Measurements from ENCODE around the gene CLEC4F.

CLEC4F gene

GRCh38 chr2:70823249-70823648 is 2.9 kb upstream of the CLEC4F start:
- peak in 1 of 2 donors; percentile 48 for DNase-seq

DNA sequence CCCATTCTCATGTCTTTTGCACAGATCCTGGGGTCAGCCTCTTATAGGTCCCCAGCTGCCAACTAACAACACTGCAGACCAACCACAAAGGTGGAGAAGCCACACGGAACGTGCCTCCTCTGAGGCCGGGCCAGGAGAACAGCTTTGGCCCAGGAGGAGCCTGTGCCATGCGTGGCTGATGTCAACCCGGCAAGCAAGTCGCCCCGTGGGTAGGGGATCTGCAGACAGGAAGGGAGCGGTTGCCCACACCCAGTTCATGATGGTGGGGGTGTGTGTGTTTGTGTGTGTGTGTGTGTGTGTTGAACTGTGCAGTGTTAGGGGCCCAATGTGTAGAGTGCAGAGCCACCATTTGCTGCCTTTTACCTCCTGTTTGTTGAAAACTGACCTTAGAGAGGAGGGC is 2.4 kb upstream of the CLEC4F start:
- no peak for DNase-seq

DNA sequence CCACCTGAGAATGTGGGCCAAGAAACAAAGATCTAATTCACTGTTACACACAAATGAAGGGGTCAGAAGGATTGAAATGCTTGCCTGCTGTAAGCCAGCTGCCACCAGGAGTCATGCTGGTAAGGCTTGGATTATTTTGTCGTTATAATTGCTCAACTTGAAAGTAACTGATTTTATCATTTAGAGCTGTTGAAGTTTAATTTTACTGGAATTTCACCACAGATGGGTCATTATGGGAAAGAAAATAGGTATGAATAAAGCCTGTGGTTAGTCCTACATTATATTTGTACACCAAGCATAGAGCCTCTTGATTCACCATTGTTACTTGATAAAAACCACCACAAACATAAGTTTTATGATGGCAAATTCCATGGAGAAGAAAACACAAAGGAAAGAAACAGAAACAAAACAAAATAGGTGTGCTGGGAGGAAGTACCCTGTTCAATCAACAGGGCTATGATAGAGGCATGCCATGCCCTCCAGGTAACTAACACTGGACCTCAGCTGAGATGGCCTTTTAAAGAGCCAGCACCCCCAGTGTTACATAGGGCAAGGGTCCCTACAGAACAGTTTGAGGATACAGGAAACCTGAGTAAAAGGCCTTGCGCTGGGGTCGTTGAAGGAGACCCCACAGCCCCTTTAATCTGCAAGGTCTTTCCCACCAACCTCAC is 3.0 kb downstream of the CLEC4F start:
- DNase-seq: no peak

GRCh38 chr2:70816726-70817125 is 3.7 kb downstream of the CLEC4F start:
- DNase-seq: no peak

- no peak for DNase-seq
Observed at GRCh38 chr2:70808983-70809958, 11.1 kb downstream of the CLEC4F start.

DNA sequence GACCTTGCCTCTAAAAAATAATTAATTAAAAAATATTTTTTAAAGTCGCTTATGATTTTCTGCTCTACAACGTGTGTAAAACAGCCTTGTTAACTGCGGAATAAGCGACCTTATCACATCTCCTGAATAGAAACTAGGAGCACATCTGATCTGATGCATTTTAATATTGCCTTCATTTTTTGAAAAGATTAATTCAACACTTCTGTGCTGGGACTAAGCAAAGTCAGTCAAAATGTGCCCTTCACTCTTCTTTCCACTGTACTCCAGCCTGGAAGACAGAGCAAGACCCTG is 12.6 kb downstream of the CLEC4F start:
- DNase-seq: no peak

GRCh38 chr2:70807102-70807827 is 13.1 kb downstream of the CLEC4F start:
- DNase-seq: no peak

GRCh38 chr2:70806620-70807019 is 13.8 kb downstream of the CLEC4F start:
- DNase-seq: no peak

DNA sequence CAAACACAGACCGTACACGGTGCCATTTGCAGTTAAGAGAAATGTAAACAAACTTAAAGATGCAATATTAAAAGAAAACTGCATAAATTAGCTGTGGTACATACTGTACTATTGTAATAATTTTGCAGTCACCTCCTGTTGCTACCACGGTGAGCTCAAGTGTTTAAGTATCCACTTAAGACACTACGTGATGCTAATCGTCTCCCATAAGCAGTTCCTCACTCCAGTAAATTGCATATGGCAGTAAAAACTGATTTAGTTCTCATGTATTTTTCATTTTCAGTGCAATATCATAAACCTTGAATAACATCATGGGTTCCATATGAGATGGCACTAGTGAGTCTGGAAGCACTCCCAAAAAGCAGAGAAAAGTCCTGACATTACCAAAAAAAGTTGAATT is 14.4 kb downstream of the CLEC4F start:
- no peak for DNase-seq

DNA sequence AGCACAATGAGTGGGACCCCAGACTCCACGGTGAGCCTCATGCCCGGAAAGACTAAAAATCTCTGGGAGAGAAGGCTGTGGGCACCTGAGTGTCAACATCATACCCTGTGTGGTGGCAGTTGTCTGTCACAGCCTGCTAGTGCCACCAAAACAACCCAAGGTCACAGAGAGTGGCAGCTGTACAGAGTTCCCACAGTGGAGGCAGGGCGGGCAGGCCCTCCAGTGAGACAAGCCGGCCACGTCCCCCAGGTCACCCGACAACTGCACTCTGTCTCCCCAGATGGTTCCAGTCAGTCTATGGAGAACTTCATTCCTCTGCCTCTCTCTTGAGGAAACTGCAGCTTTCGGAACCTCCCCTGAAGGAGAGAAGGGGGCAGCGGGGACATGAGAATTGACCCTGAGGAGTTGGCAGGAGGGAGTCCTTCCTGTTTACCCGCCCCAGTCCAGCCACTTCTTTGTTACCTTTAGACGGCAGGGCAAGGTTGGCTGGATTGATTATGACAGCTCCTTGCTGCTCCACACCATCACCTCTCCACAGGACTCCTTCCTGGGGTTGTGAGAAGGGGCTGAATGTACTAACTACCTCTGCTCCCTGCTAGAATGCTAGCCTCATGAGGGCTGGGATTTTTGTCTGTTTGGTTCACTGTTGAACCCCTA is 18.7 kb downstream of the CLEC4F start:
- no peak for DNase-seq

DNA sequence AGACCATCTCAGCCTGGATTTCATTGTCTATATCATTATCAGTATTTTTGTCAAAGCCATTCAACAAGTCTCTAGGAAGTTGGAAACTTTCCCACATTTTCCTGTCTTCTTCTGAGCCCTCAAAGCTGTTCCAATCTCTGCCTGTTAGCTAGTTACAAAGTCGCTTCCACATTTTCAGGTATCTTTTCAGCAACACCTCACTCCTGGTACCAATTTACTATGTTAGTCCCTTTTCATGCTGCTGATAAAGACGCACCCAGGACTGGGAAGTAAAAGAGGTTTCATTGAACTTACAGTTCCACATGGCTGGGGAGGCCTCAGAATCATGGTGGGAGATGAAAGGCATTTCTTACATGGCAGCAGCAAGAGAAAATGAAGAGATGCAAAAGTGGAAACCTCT is 20.7 kb downstream of the CLEC4F start:
- DNase-seq: no peak

DNA sequence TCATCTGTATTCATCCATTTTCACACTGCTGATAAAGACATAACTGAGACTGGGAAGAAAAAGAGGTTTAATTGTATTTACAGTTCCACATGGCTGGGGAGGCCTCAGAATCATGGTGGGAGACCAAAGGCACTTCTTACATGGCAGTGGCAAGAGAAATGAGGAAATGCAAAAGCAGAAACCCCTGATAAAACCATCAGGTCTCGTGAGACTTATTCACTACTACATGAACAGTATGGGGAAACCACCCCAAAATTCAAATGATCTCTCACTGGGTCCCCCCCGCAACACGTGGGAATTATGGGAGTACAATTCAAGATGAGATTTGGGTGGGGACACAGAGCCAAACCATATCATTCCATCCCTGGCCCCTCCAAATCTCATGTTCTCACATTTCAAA is 22.4 kb downstream of the CLEC4F start:
- peak; percentile 54 to 56 for DNase-seq

- DNase-seq: no peak
Observed at GRCh38 chr2:70797506-70797905, 22.9 kb downstream of the CLEC4F start.

DNA sequence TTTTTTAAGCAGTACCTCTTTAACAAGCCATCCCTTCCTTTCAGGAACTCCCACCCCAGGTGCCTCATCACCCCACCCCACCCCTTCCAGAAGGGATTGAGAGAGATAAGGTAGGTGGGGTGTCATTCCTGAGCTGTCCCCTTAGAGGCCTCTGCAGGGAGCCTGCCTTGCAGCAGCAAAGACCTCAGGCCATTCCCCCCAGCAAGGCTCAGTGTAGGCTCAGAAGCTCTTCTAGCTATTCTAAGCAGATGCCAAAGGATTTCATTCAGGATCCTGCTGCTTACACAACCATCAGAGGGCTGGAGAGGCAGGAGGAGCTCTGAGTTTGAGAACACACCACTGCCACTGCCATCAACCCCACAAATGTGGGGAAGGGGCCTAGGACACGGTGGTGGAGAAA is 24.1 kb downstream of the CLEC4F start:
- no peak for DNase-seq

- no peak for DNase-seq
Observed at GRCh38 chr2:70795164-70795995, 25.0 kb downstream of the CLEC4F start.

DNA sequence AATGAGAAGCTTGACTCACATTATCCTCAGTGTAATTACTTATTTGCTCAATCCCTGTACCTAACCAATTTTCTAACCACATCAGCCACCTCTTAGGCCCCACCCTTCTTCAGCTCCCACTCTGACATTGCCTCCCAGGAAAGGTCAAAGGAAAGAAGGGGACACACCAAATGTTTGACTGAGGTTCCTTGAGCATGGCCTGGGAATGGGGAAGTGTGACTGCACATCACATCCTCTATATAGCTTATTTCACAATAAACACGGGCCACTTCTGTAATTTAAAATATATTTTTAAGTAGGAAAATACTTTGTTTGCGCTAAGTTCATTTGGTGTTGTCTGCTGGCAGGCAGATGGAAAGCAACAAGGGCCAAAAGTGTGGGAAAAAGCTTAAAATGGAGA is 26.9 kb downstream of the CLEC4F start:
- peak; percentile 77 to 79 for DNase-seq

- DNase-seq: no peak
Observed at GRCh38 chr2:70790136-70790828, 30.1 kb downstream of the CLEC4F start, which contains the start of gene FIGLA. Gene FIGLA (minus strand): TSS chr2:70790643. CDS start chr2:70790638, 5 bp downstream.

- peak; percentile 66 to 91 for DNase-seq
Observed at GRCh38 chr2:70789304-70790135, 30.9 kb downstream of the CLEC4F start.

DNA sequence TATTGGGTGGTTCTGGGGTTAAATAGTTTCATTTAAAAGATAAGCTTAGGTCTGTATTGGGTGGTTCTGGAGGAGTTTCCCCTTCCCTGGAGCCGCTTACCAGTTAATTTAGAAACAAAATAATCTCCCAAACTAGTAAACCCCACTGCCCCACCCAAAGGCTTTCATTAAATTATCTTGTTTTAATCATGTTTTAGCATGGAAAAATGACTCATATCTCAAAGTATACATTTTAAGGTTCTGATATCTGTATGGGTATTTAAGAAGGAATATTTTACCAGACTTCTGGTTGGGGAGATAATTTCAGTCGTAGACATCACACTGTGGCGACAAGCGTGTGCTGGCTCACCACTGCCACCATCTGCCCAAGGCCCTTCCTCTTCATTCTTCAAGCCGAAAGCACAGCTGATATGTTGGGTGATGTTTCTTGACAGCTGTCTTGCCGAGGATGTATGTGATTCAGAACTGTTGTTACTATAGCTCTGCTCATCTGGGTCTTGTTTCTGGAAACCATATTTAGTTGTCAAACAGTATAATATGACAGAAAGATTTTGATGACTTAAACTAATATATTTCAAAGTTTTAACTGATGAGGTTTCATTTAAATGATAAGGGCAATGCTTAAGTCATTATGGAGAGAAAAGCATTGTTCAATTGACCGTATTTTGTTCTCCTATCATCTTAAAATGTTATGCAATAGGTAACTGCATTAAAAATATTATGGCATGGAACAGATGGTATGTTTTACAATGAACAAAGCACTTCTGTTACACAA is 35.1 kb downstream of the CLEC4F start:
- peak; percentile 34 to 66 for DNase-seq

DNA sequence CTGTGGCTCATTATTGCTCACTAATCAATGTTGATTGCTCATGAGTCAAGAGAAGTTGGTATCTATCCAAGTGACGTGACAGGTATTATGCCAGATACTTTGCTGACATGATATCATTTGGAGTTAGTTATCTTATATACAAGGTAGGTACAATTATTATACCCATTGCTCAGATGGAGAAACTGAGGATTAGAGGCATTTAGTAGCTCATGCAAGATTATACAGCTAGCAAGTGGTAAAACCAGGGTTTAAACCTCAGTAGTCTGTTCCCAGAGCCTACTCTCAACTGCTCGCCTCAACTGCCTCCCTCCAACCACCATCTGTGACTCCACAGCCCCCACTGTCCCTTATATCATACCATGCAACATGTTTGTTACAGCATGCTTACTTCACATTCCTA is 36.1 kb downstream of the CLEC4F start:
- no peak for DNase-seq
